CD4-positive, alpha-beta T cell (primary cell): ENCODE results near the gene SLC13A3. TPM values are rescaled to one million over a fixed set of nuclear protein-coding genes. Genes with fewer than 3 reads are reported as not detected.

ENCODE experiments used
- ATAC-seq: fragments of 200-7000 bp; cut with Tn5 transposase; one replicate; pipeline ENCODE4 v1.10.0; 2022; ENCODE audit warnings: mild to moderate bottlenecking; ENCODE audit not compliant: poor library complexity
- CTCF ChIA-PET: fragments of 350-600 bp; sonication (Branson Sonifier 250); formaldehyde crosslinking; loops from one replicate; lab custom pipeline; 2021; ENCODE audit warnings: antibody characterized with exemption, inconsistent platforms; lab: Charles Lee
- POLR2A ChIA-PET: fragments of 350-600 bp; sonication (Branson Sonifier 250); formaldehyde crosslinking; loops from one replicate; lab custom pipeline; 2021; ENCODE audit warnings: antibody characterized with exemption, inconsistent platforms; lab: Charles Lee
- DNase-seq, 14 experiments: peaks; one replicate each; pipeline ENCODE4 v3.0.0-alpha.2; 2013 to 2020; ENCODE audit warnings: mixed read lengths in 2 of 14
- H3K27ac ChIP-seq, 2 donors: one replicate each; pipeline versions ENCODE4 v1.5.1 to v1.7.0; 2013; ENCODE audit warnings: low read length in 2 of 2, low read depth in 1 of 2, mild to moderate bottlenecking in 1 of 2
- H3K27me3 ChIP-seq, 2 experiments: 1 replicate in 1 of 2; 2 replicates in 1 of 2; pipeline versions ENCODE4 v1.6.1 to v1.7.0; 2013; ENCODE audit warnings: low read length in 2 of 2, control low read depth in 1 of 2, mild to moderate bottlenecking in 1 of 2, moderate library complexity in 1 of 2; ENCODE audit not compliant: insufficient read depth in 2 of 2, control insufficient read depth in 1 of 2
- H3K36me3 ChIP-seq: one replicate; pipeline ENCODE4 v1.6.1; 2013; ENCODE audit warnings: low read length, control low read depth; ENCODE audit not compliant: insufficient read depth
- H3K4me1 ChIP-seq: one replicate; pipeline ENCODE4 v1.6.1; 2013; ENCODE audit warnings: low read length, control low read depth; ENCODE audit not compliant: insufficient read depth
- H3K4me3 ChIP-seq: one replicate; pipeline ENCODE4 v1.5.1; 2013; ENCODE audit warnings: mild to moderate bottlenecking, low read length, moderate library complexity
- H3K9me3 ChIP-seq, 2 experiments: 1 replicate in 1 of 2; 2 replicates in 1 of 2; pipeline versions ENCODE4 v1.6.1 to v1.7.0; 2013; ENCODE audit warnings: low read length in 2 of 2, mild to moderate bottlenecking in 2 of 2, control low read depth in 1 of 2, moderate library complexity in 1 of 2; ENCODE audit not compliant: control insufficient read depth in 1 of 2, insufficient read depth in 1 of 2
- H3K27ac Mint-ChIP-seq: one replicate; pipeline ENCODE4 v1.8.0; 2020; ENCODE audit warnings: mixed read lengths
- H3K27me3 Mint-ChIP-seq: one replicate; pipeline ENCODE4 v1.8.0; 2021; ENCODE audit warnings: mixed read lengths
- H3K36me3 Mint-ChIP-seq: one replicate; pipeline ENCODE4 v1.8.0; 2021; ENCODE audit warnings: low read depth, mixed read lengths
- H3K4me1 Mint-ChIP-seq: one replicate; pipeline ENCODE4 v1.8.0; 2021; ENCODE audit warnings: low read depth, mixed read lengths
- H3K4me3 Mint-ChIP-seq: one replicate; pipeline ENCODE4 v1.8.0; 2020; ENCODE audit warnings: mild to moderate bottlenecking, mixed read lengths
- H3K9me3 Mint-ChIP-seq: one replicate; pipeline ENCODE4 v1.8.0; 2020; ENCODE audit warnings: mixed read lengths
- intact Hi-C, 2 experiments: fragments of 100-400 bp; cut with DNase I in 1 of 2; cut with micrococcal nuclease in 1 of 2; formaldehyde crosslinking; loops; one replicate each; pipeline versions ENCODE4 v1.15.1 to v1.9.0; 2023 to 2025; cut with DNase I, micrococcal nuclease
- total RNA-seq, 174 experiments: library from RNA in 2 of 174; stranded (reverse) in 2 of 174; gene quantifications; one replicate each; pipeline ENCODE4 v1.2.3 and lab custom pipeline; 2021 to 2026
- TF ChIP-seq, protein P1 (sequence below): fragments of 200-600 bp; IDR thresholded peaks from one replicate; pipeline ENCODE4 v1.8.0; 2022; ENCODE audit warnings: antibody characterized with exemption, mild to moderate bottlenecking

SLC13A3 gene
- total RNA-seq, 2 experiments from 2014 or later, result 0.28 TPM; not detected in 1

DNA sequence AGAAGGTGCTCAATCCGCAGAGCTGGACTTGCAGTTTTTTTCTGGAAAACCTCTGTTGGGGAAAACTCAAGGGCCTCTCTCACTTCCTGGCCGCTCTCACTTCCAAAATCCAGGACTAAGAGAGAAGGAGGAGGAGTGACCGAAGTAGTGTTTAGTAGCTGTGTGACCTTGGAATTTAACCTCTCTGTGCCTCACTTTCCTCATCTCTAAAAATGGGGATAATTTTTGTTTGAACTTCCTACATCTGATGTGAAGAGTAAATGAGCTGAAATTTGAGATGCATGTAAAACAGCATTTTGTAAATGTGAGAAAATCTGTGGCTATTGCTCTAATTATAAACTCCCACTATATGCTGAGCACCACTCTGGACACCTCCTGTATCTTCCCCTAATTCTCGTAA is 5.1 kb downstream of the SLC13A3 start:
- Histone ChIP-seq H3K4me3 (no peak overlapping the region), H3K9me3 (no peaks in the 10 kb centered on the region), H3K27me3 (peaks cover 15 to 18% of the 10 kb centered on the region in 2 experiments), H3K36me3 (no peaks in the 10 kb centered on the region), H3K27ac (no peak overlapping the region), H3K4me1 (no peaks in the 10 kb centered on the region)
- H3K9me3 Mint-ChIP-seq, result no peaks in the 10 kb centered on the region
- no peak overlapping the region for H3K4me3 Mint-ChIP-seq
- peaks cover 40% of the 10 kb centered on the region for H3K27me3 Mint-ChIP-seq
- H3K27ac Mint-ChIP-seq, result no peak overlapping the region
- intact Hi-C loops, result no loop called here
- ChIA-PET POLR2A (no interaction called here), CTCF (no interaction called here)
- no peaks in the 10 kb centered on the region for H3K4me1 Mint-ChIP-seq
- TF ChIP-seq, protein P1, sequence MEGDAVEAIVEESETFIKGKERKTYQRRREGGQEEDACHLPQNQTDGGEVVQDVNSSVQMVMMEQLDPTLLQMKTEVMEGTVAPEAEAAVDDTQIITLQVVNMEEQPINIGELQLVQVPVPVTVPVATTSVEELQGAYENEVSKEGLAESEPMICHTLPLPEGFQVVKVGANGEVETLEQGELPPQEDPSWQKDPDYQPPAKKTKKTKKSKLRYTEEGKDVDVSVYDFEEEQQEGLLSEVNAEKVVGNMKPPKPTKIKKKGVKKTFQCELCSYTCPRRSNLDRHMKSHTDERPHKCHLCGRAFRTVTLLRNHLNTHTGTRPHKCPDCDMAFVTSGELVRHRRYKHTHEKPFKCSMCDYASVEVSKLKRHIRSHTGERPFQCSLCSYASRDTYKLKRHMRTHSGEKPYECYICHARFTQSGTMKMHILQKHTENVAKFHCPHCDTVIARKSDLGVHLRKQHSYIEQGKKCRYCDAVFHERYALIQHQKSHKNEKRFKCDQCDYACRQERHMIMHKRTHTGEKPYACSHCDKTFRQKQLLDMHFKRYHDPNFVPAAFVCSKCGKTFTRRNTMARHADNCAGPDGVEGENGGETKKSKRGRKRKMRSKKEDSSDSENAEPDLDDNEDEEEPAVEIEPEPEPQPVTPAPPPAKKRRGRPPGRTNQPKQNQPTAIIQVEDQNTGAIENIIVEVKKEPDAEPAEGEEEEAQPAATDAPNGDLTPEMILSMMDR, result no peak
- no peak for ATAC-seq
- no peaks in the 10 kb centered on the region for H3K36me3 Mint-ChIP-seq
- DNase-seq, result no peak

GRCh38 chr20:46644733-46645132 is 6.5 kb downstream of the SLC13A3 start:
- intact Hi-C loops, result no loop called here
- H3K4me1 ChIP-seq, result no peaks in the 10 kb centered on the region
- CTCF ChIA-PET, result no interaction called here
- TF ChIP-seq, protein P1, result no peak
- no peaks in the 10 kb centered on the region for H3K9me3 Mint-ChIP-seq
- H3K4me3 Mint-ChIP-seq, result no peak overlapping the region
- H3K9me3 ChIP-seq, result no peaks in the 10 kb centered on the region
- peaks cover 36% of the 10 kb centered on the region for H3K27me3 Mint-ChIP-seq
- POLR2A ChIA-PET, result no interaction called here
- ATAC-seq (no peak), DNase-seq (no peak)
- H3K27ac Mint-ChIP-seq, result no peak overlapping the region
- H3K36me3 ChIP-seq, result no peaks in the 10 kb centered on the region
- H3K4me3 ChIP-seq, result no peak overlapping the region
- H3K4me1 Mint-ChIP-seq, result no peaks in the 10 kb centered on the region
- no peak overlapping the region for H3K27ac ChIP-seq
- peaks cover 4 to 16% of the 10 kb centered on the region in 2 experiments for H3K27me3 ChIP-seq
- H3K36me3 Mint-ChIP-seq, result no peaks in the 10 kb centered on the region

- Mint-ChIP-seq H3K27ac (no peak overlapping the region), H3K4me1 (no peaks in the 10 kb centered on the region), H3K4me3 (no peak overlapping the region), H3K27me3 (peaks cover 31% of the 10 kb centered on the region), H3K36me3 (no peaks in the 10 kb centered on the region), H3K9me3 (no peaks in the 10 kb centered on the region)
- Histone ChIP-seq H3K36me3 (no peaks in the 10 kb centered on the region), H3K9me3 (no peaks in the 10 kb centered on the region), H3K4me1 (no peaks in the 10 kb centered on the region), H3K4me3 (no peak overlapping the region), H3K27me3 (peaks cover 3 to 10% of the 10 kb centered on the region in 2 experiments), H3K27ac (no peak overlapping the region)
- ATAC-seq (no peak), DNase-seq (no peak)
- ChIA-PET CTCF (no interaction called here), POLR2A (no interaction called here)
- intact Hi-C loops, result no loop called here
- TF ChIP-seq, protein P1, result no peak
Measured at GRCh38 chr20:46644160-46644559, 7.1 kb downstream of the SLC13A3 start.
